ENCODE results near the gene NUDCD3.
A peak's percentile ranks its signal among the peaks of the same experiment; 100 is the strongest.

Gene NUDCD3

DNA sequence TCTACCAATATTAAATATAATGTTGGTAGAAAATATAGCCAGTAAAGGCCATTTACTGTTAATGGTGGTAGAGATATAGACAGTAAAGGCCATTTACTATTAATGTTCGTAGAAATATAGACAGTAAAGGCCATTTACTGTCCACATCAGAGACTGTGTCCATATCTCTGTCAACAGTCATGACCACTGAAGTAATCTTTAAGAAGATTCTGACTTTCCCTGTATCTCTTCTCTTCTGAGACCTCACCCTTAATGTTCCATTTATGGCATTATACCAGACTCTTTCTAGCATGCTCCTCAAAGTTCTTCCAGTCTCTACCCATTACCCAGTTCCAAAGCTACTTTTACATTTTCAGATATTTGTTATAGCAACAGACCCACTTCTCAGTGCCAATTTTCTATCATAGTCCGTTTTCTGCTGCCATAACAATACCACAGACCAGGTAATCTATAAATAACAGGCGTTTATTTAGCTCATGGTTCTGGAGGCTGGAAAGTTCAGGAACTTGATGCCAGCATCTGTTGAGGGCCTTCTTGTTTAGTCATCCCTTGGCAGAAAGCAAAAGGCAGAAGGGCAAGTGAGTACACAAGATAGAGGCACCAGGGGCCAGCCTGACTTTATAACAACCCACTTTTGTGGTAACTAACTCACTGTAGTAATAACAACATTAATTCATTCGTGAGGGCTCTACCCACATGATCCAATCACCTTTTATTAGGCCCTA lies 7.9 kb upstream of the NUDCD3 start:
- H3K27me3 Mint-ChIP-seq = no peaks in the 10 kb centered on the region
- no peak for ATAC-seq
- no peaks in the 10 kb centered on the region for H3K9me3 Mint-ChIP-seq
- no peaks in the 10 kb centered on the region for H3K36me3 Mint-ChIP-seq
- H3K27ac Mint-ChIP-seq = no peak overlapping the region
- no peak overlapping the region for H3K4me3 Mint-ChIP-seq
- H3K4me1 Mint-ChIP-seq = no peaks in the 10 kb centered on the region

DNA sequence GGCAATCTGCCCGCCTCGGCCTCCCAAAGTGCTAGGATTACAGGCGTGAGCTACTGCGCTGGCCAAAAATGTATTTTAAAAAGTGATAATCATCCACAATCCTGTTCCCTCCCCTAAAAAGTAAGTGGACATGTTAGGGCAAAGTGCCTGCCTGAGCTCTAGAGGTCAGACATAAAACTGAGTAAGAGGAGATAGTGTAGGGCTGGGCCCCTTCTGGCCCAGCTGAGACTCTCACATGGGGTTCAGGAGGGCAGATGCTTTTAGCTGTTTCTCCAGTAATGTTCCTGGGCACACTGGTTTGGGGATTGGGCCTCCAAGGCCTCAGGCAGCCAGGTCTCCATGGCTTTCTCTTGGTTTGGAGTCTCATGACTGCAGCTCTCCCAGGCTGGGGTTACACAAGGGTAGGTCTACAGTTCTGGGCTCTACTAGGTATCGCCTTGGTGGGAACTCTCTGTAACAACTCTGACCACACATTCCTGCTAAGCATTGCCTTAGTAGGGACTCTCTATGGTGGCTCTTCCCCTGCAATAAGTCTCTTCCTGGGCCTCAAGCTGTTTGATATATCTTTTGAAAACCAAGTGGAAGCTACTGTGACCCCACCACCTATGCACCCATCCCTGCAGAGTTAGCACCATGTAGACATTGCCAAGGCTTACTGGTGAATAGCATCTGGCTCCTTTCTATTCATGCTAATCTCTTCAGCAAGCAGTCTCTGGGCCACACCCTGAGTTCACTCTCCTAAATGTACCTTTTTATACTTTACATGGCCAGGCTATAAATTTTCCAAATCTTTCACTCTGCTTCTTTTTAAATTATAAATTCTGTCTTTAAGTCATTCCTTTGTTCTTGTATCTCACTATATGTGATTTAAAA lies 6.9 kb upstream of the NUDCD3 start:
- H3K4me3 Mint-ChIP-seq = no peak overlapping the region
- no peaks in the 10 kb centered on the region for H3K36me3 Mint-ChIP-seq
- no peaks in the 10 kb centered on the region for H3K27me3 Mint-ChIP-seq
- no peaks in the 10 kb centered on the region for H3K9me3 Mint-ChIP-seq
- no peaks in the 10 kb centered on the region for H3K4me1 Mint-ChIP-seq
- no peak overlapping the region for H3K27ac Mint-ChIP-seq
- ATAC-seq = no peak

DNA sequence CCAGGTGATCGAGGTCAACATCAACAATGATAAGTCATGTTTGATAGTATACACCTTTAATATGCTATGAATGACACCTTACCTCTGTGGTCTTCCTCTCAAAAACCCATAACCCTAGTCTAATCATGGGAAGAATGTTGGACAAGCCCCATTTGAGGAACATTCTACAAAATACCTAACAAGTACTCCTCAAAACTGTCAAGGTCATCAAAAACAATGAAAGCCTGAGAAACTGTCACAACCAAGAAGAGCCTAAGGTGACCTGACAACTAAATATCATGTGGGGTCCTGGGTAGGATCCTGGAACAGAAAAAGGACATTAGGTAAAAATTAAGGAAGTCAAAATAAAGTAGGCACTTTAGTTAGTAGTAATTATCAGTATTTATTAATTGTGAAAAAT lies 5.9 kb upstream of the NUDCD3 start:
- no peaks in the 10 kb centered on the region for H3K9me3 Mint-ChIP-seq
- no peaks in the 10 kb centered on the region for H3K27me3 Mint-ChIP-seq
- H3K36me3 Mint-ChIP-seq = no peaks in the 10 kb centered on the region
- ATAC-seq = no peak
- no peaks in the 10 kb centered on the region for H3K4me1 Mint-ChIP-seq
- H3K27ac Mint-ChIP-seq = no peak overlapping the region
- no peak overlapping the region for H3K4me3 Mint-ChIP-seq

DNA sequence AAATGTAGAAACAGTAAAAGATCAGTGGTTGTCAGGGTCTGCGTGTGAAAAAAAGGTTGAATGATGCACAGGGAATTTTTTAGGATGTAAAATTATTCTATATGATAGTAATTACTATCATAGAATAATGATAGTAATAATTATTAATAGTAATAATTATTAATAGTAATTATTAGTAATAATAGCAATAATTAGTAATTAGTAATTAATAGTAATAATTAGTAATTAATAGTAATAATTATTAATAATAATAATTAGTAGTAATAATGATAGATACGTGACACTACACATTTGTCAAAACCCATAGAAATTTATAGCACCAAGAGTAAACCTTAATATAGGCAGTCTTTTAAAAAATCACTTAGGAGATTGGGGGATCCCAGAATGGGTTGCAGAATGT lies 4.5 kb upstream of the NUDCD3 start:
- no peaks in the 10 kb centered on the region for H3K27me3 Mint-ChIP-seq
- H3K27ac Mint-ChIP-seq = no peak overlapping the region
- no peak for ATAC-seq
- peaks cover 10% of the 10 kb centered on the region for H3K4me1 Mint-ChIP-seq
- no peak overlapping the region for H3K4me3 Mint-ChIP-seq
- no peaks in the 10 kb centered on the region for H3K9me3 Mint-ChIP-seq
- H3K36me3 Mint-ChIP-seq = no peaks in the 10 kb centered on the region

DNA sequence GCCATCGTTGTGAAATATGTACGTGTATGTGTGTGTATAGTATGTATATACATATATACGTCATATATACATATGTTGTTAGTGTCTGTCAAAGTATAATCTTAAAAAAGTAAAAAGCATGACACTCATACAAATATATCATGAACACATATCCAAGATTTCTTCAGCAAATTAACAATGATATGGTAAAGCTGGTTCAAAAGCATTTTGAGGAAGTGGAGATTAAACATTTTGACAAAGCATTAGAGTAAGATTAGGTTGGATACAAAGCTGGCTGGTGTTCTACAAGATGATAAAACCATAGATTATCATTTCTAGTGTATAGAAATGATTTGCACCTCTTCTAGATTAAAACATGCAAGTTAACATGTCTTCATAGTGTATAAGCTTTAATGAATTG lies 771 bp upstream of the NUDCD3 start:
- peak overlapping the region; percentile 93 for H3K27ac Mint-ChIP-seq
- peak overlapping the region; percentile 88 for H3K4me3 Mint-ChIP-seq
- H3K36me3 Mint-ChIP-seq = peaks cover 13% of the 10 kb centered on the region
- ATAC-seq = no peak
- H3K9me3 Mint-ChIP-seq = no peaks in the 10 kb centered on the region
- peaks cover 47% of the 10 kb centered on the region for H3K4me1 Mint-ChIP-seq
- no peaks in the 10 kb centered on the region for H3K27me3 Mint-ChIP-seq

DNA sequence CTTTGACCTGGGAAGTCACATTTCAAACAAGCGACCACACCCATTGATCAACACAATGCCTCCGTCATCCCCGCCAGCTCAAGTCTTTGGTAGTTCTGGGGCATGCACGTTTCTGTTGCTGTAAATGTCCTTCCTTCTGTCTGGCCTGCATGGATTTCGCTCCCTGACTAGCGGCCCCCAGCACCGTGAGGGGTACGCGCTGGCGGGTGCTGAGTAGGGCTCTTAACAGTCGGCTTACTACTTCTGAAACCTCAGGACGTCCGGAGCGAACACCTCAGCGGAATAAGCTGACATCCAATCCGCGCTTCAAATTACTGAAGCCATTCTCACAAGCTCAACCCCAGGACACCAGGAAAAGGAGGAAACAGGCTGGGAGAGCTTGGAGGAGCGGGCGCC lies 505 bp downstream of the NUDCD3 start:
- ATAC-seq = peak; percentile 39
- H3K4me1 Mint-ChIP-seq = peaks cover 54% of the 10 kb centered on the region
- H3K27ac Mint-ChIP-seq = peak overlapping the region; percentile 93
- no peaks in the 10 kb centered on the region for H3K27me3 Mint-ChIP-seq
- peak overlapping the region; percentile 88 for H3K4me3 Mint-ChIP-seq
- H3K36me3 Mint-ChIP-seq = peaks cover 23% of the 10 kb centered on the region
- no peaks in the 10 kb centered on the region for H3K9me3 Mint-ChIP-seq

DNA sequence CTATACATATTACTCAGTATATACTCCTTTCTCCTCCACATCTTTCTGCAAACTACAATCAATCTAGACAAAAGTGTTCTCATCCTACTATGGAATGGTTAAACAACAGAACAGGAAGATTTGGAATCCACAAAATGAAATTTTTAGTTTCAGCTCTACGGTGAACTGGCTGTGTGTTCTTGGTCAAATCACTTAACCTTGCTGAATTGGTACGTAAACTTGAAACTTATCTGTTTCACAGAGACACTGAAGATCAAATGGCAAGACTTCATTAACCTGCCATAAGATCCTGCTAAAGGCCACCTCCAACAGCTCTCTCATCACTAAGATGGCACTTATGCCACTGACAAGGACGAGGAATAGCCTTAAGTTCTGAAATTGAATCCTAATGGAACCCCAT lies 1.5 kb downstream of the NUDCD3 start:
- peak overlapping the region; percentile 88 for H3K4me3 Mint-ChIP-seq
- H3K36me3 Mint-ChIP-seq = peaks cover 32% of the 10 kb centered on the region
- no peaks in the 10 kb centered on the region for H3K27me3 Mint-ChIP-seq
- ATAC-seq = no peak
- peaks cover 54% of the 10 kb centered on the region for H3K4me1 Mint-ChIP-seq
- no peak overlapping the region for H3K27ac Mint-ChIP-seq
- H3K9me3 Mint-ChIP-seq = peaks cover under 1% of the 10 kb centered on the region

DNA sequence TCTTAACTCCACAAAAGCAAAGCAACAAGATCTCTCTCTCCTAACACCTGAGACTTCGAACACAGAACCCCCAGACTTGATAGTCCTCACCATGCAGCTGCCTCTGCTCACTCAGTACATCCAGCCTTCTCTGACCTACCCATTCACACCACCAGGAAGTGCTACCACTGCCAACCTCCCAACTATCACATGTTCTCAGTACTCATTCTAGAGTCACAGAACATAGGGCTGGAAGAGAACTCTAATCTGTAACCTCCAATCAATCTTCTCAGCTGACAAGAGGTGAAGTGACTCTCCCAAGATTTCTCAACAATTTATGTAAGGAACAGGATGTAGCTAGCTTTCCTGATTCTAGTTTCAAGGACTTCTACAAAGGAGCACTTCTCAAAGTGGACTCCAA lies 3.8 kb downstream of the NUDCD3 start:
- H3K27me3 Mint-ChIP-seq = no peaks in the 10 kb centered on the region
- H3K36me3 Mint-ChIP-seq = peaks cover 55% of the 10 kb centered on the region
- H3K4me1 Mint-ChIP-seq = peaks cover 61% of the 10 kb centered on the region
- no peak overlapping the region for H3K4me3 Mint-ChIP-seq
- ATAC-seq = no peak
- peaks cover 13% of the 10 kb centered on the region for H3K9me3 Mint-ChIP-seq
- H3K27ac Mint-ChIP-seq = peak overlapping the region; percentile 7

DNA sequence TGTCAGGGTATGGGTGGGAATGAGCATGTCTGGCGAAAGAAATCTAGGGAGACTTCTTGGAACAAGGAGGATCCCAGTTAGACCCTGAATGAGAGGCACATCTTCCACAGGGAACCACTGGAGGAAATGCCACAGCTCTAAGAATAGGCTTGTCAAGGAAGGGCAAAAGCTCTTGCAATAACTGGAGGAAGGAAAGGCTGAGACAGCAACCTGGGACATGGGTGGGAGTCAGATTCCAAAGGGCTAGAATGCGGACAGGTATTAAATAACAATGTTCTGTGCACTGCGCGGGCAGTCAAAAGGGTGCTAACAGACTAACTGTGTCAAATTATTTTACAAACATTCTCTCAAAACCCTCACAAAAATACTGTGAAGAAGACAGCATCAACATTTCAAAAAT lies 4.5 kb downstream of the NUDCD3 start:
- H3K27ac Mint-ChIP-seq = no peak overlapping the region
- H3K4me3 Mint-ChIP-seq = no peak overlapping the region
- peaks cover 13% of the 10 kb centered on the region for H3K9me3 Mint-ChIP-seq
- H3K27me3 Mint-ChIP-seq = no peaks in the 10 kb centered on the region
- peaks cover 58% of the 10 kb centered on the region for H3K4me1 Mint-ChIP-seq
- peaks cover 62% of the 10 kb centered on the region for H3K36me3 Mint-ChIP-seq
- ATAC-seq = no peak

DNA sequence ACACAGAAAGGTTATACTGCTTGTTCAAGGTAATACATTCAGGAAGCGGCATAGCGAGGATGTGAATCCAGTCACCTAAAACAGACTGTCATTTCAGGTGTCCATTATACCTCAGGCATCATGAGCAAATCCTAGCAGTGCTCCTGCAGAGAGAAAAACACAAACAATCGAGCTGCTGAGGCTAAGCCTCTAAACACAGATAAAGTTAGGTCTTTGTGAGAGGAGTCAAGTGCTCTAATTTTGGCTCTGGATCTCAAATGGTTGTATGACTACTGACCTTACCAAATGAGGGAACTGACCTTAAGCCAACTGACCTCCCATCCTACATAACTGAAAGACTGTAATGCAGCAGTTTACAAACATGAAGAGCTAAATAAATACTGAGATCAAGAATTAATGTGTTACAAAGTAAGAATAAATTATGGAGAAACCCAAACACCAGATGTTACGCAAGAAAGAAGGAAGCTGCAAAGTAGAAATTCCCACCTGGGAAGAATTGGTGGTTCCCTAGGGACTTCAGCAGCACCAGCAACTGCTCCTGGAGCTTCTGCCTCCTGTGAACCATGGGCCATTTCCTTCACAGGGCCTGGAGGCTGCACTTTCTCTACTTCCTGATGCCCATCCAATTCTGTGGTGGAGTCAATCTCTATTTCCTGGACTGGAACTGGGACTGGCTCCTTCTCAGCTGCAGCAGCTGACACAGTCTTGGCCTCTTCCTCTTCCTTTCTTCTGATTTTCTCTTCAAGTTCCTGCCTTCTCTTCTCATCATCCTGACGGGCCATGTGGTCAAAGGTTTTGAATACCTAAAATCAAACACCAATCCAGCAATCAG lies 5.8 kb downstream of the NUDCD3 start:
- Mint-ChIP-seq H3K27me3 (no peaks in the 10 kb centered on the region), H3K4me3 (no peak overlapping the region), H3K27ac (no peak overlapping the region), H3K4me1 (peaks cover 48% of the 10 kb centered on the region), H3K9me3 (peaks cover 13% of the 10 kb centered on the region), H3K36me3 (peaks cover 64% of the 10 kb centered on the region)
- ATAC-seq = no peak

DNA sequence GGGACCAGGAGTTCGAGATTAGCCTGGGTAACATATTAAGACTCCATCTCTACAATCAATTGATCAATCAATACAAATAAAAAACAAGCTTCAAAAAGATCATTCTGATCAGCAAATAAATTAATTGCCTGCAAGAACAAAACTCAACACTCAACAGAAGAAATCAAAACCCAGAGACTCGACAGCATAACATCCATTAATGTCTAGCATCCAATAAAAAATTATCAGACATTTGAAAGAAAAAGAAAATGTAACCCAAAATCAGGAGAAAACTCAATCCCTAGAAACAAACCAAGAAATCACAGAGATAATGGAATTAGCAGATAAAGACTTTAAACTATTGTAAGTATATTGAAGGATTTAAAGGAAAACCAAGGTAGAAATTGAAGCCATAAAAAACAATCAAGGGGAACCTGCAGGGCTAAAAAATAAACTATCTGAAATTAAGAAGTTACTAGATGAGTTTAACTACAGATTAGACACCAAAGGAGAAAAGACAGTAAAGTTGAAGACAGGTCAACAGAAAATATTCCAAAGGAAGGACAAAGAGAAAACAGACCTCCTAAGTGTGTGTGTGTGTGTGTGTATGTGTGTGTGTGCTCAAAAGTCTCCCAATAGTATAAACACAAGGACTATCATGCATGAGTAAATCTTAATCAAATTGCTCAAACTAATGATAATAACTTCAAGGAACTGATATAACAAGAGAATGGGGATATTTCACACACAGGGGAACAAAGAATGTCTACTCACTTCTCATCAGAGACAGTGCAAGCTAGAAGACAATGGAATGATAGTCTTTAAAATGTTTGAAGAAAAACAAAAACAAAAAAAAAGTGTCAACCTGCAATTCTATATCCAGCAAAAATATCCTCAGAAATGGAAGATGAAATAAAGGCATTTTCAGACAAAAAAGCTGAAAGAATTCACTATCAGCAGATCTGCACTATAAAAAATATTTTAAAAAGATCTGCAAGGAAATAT lies 7.7 kb downstream of the NUDCD3 start:
- Mint-ChIP-seq H3K27ac (no peak overlapping the region), H3K27me3 (no peaks in the 10 kb centered on the region), H3K9me3 (peaks cover 13% of the 10 kb centered on the region), H3K4me1 (peaks cover 29% of the 10 kb centered on the region), H3K36me3 (peaks cover 71% of the 10 kb centered on the region), H3K4me3 (no peak overlapping the region)
- no peak for ATAC-seq

DNA sequence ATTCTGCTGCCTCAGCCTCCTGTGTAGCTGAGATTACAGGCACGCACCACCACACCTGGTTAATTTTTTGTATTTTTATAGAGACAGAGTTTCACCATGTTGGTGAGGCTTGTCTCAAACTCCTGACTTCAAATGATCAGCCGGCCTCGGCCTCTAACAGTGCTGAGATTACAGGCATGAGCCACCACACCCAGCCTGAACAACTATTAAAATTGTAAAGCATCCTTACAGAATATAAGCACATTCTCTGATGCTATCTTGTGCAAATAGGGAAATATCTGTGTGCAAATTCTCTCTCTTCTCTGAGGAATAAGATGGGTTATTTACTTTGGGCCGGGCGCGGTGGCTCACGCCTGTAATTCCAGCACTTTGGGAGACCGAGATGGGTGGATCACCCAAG lies 12.5 kb downstream of the NUDCD3 start:
- Mint-ChIP-seq H3K27ac (no peak overlapping the region), H3K36me3 (peaks cover 79% of the 10 kb centered on the region)
- ATAC-seq = no peak

DNA sequence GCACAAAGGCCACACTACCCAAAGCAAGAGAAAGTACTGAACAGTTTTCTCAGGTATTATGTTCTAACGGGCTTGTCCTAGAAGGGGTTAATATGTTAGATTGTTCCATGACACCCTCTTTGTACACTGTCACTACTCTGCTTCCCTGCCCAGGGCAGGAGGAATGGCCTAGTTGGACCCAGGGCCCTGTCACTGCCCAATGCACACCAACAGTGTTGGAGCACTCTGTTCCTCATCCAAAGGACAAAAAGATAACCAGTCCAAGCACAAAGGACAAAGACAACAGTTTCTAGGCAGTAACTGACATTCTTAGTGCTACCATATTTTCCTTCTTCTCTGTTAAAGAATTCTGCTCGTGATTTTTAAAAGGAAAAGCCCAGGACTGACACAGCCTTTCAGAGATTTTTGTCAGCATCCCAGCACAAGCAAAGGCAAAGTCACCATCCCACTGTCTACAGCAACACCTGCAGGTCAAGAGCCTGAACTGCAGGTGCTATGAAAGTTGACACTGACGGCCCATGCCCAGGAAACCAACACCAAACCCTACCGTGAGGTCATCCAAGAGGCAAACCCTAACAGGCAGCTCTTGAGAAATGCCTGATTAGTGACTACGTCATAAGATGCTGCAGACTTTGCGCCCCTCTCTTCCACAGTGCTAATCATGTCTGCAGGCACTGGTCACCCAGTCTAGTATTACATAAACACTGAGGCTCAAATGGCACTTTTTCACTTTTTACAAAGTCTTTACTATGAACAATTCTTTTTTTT lies 13.2 kb downstream of the NUDCD3 start:
- Mint-ChIP-seq H3K27me3 (no peaks in the 10 kb centered on the region), H3K36me3 (peaks cover 79% of the 10 kb centered on the region), H3K4me1 (peaks cover 37% of the 10 kb centered on the region), H3K9me3 (no peaks in the 10 kb centered on the region), H3K27ac (no peak overlapping the region), H3K4me3 (no peak overlapping the region)
- peak; percentile 83 for ATAC-seq

More for the DNA sequence above, 12.5 kb downstream of the NUDCD3 start:
- no peak overlapping the region for H3K4me3 Mint-ChIP-seq
- H3K4me1 Mint-ChIP-seq = peaks cover 38% of the 10 kb centered on the region
- no peaks in the 10 kb centered on the region for H3K27me3 Mint-ChIP-seq
- peaks cover 6% of the 10 kb centered on the region for H3K9me3 Mint-ChIP-seq

DNA sequence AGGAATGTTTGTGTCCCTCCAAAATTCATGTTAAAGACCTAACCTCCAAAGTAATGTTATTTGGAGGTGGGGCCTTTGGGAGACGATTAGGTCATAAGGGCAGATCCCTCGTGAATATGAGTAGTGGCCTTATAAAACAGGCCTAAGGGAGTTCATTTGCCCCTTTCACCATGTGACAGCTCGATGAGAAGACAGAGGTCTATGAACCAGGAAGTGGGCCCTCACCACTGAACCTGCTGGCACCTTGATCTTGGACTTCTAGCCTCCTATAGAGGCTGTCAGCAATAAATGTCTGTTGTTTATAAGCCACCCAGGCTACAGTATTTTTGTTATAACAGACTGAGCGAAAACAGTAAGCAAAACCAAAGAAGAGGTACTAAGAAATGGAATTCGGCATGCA lies 14.1 kb downstream of the NUDCD3 start:
- Mint-ChIP-seq H3K4me3 (no peak overlapping the region), H3K36me3 (peaks cover 78% of the 10 kb centered on the region), H3K4me1 (peaks cover 41% of the 10 kb centered on the region), H3K27ac (no peak overlapping the region), H3K27me3 (no peaks in the 10 kb centered on the region), H3K9me3 (no peaks in the 10 kb centered on the region)
- ATAC-seq = no peak
